ENCODE measurements around the gene AHCY.
"Not testable (repeated sequence)": the region's sequence is repeated elsewhere in the genome, so short reads cannot be mapped to it uniquely, and the experiment has no call there.

AHCY gene

DNA sequence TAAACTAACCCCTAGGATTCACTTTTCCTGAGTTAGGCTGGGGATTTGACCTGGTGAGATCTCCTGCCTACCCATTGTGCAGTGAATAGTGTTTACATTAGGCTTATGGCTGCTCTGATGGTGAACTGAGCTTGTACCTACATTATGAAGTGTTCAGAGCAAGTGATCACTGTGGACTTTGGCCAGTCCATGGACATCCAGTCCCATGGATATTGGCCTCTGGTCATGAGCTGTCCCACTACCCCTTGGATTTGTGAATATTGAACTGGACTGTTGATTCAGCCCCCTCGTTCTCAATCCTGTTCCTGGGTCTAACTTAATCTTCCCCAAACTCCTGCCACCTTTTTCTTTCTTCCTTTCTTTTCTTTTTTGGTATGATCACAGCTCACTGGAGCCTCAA lies 48.2 kb downstream of the AHCY start:
- DNase-seq (ENCODE audit: low read depth in 2 of 2) = no peak

DNA sequence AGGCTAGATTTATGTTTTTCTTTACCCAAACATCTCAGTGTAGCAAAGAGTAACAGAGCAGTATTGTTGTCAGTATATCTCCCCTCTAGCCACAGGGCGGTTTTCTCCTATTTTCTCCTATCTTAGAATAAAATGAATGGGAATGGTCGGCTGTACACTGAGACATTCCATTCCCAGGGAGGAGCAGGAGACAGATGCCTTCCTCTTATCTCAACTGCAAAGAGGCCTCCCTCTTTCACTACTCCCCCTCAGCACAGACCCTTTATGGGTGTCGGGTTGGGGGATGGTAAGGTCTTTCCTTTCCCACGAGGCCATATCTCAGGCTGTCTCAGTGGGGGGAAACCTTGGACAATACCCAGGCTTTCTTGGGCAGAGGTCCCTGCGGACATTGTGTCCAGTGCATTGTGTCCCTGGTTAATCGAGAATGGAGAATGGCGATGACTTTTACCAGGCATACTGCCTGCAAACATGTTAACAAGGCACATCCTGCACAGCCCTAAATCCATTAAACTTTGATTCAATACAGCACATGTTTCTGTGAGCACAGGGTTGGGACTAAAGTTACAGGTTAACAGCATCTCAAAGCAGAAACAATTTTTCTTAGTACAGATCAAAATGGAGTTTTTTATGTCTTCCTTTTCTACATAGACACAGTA lies 50.6 kb downstream of the AHCY start:
- DNase-seq (ENCODE audit: low read depth in 2 of 2) = not testable (repeated sequence)

- DNase-seq (ENCODE audit: low read depth in 2 of 2) = no peak
Measured at GRCh38 chr20:34251619-34252018, 51.5 kb downstream of the AHCY start.

DNA sequence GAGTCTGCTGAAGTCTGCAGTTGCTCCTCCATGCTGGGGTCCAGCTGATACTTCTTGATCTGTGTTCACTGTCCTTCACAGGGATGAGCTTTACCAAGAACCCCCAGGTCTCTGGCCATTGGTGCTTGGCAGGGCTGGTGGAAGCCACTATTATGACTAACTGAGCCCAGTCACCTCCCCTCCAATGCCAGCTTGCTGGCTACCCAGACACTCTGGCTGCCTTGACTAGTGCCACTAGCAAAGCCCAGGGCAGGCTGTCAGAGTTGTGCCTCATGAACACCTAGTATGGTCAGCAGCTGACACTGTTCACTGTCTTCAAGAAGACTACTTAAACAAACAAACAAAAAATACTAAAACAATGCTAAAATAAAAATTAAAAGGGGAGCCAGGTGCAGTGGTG lies 53.1 kb downstream of the AHCY start:
- no peak for DNase-seq (ENCODE audit: low read depth in 2 of 2)

DNA sequence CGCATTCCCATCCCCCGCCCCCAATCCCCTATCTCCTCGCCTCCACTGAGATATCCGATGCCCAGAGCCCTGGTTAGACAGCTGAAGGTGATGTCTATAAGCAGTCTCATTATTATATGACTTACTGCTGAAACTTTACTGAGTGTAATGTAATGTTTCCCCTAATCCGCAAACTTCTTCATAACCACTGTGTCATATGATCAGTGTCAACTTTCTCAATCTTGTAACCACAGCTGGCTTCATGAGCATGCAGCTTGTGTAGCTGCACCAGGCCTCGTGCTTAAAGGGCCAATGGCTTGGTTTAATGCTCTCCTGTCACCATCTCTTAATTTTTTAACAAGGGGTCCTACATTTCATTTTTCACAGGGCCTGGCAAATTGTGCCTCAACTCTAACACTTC lies 53.9 kb downstream of the AHCY start:
- DNase-seq (ENCODE audit: low read depth in 2 of 2) = no peak

DNA sequence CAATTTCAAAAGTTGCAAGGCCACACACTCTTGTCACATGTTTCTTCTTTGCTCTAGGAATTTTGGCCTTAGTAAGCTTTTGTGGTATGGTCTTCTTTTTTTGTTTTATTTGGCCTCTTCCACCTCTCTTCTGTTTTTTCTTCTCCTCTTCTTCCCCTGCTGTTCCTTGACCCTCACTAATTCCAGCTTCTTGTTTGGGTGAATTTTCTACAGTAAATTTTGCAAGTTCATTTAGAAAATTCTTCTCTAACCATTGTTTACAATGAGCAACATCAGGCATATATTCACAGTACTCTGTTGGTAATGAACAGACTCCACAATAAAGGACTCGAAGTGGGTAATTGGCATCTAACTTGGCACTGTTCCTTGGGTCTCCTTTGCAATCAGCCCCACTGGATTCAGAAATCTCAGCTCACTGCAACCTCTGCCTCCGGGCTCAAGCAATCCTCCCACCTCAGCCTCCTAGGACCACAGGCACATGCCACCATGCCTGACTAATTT lies 57.0 kb downstream of the AHCY start:
- no peak for DNase-seq (ENCODE audit: low read depth in 2 of 2)

- DNase-seq (ENCODE audit: low read depth in 2 of 2) = no peak
Measured at GRCh38 chr20:34243377-34243776, 59.8 kb downstream of the AHCY start.

GRCh38 chr20:34242879-34243278 lies 60.3 kb downstream of the AHCY start:
- DNase-seq (ENCODE audit: low read depth in 2 of 2) = no peak

- DNase-seq (ENCODE audit: low read depth in 2 of 2) = not testable (repeated sequence)
Measured at GRCh38 chr20:34242015-34242414, 61.1 kb downstream of the AHCY start.

DNA sequence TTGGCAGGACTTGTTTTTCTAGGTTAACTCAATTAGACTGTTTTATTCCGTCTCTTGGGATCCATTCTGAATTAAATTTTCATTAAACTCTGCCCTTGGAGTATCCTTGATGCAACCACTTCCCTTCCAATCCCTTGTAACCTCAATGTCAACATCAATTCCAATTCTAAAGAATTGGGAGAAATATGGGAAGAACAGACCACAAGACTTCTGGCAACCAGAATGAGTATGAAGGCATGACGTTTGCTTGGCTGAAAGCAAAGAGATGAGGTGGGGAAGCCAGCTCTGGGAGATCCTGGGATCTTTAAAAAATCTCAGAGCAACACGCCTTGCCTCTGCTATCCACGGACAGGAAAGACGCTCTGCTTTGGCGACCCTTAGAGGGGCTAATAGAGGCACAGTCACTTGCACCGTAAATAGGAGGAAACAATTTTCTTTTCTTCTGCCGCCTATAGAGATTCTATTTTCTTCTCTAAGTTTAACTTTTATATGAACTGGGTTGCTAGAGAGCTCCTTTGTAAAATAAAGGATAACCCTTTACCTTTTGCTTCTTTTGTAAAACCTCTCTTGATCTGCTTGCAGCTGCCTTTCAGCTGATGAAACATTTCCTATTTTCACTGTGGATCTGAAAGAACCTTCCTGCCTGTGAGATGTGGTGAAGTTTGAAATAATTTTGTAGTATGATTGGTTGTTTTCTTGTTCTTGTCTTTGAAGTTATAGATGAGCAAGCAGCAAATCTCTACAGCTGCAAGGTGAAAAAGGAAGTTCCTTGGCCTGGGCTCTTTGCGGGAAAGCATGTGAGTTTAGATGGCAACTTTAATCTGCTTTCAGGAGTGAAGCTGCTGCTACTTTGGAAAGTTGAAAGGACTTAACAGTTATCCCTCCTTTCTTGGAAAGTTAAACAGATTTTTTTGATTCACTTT lies 62.2 kb downstream of the AHCY start, which contains the start of gene ASIP:
ASIP (plus strand) TSS at position 731 of the 923 bp plus-strand sequence. CDS start 18,952 bp downstream, outside the sequence.
- DNase-seq (ENCODE audit: low read depth in 2 of 2) = no peak

- DNase-seq (ENCODE audit: low read depth in 2 of 2) = no peak
Measured at GRCh38 chr20:34240121-34240520, 63.0 kb downstream of the AHCY start.

DNA sequence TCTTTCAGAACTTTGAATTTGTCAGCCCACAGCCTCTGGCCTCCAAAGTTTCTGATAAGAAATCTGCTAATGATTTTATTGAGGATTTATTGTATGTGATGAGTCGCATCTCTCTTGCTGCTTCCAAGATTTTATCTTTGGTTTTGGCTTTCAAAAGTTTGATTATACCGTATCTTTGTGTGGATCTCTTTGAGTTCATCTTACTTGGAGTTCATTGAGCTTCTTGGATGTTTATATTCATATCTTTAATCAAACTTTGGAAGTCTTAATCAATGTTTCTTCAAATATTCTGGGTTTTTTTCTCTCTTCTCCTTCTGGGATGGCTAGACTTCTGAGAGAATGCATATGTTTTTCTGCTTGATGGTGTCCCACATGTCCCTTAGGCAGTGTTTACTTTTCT lies 65.2 kb downstream of the AHCY start:
- DNase-seq (ENCODE audit: low read depth in 2 of 2) = no peak

DNA sequence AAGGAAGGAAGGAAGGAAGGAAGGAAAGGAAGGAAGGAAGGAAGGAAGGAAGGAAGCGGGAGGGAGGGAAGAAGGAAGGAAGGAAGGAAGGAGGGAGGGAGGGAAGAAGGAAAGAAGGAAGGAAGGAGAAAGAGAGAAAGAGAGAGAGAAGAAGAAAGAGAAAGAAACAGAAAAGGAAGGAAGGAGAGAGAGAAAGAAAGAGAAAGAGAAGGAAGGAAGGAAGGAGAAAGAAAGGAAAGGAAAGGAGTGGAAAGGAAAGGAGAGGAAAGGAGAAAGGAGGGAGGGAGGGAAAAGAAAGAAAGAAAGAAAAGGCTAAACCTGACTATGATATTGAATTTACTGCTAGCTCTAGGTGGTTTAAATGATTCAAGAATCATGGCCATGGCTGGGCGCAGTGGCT lies 67.3 kb downstream of the AHCY start:
- DNase-seq (ENCODE audit: low read depth in 2 of 2) = no peak

- no peak for DNase-seq (ENCODE audit: low read depth in 2 of 2)
Measured at GRCh38 chr20:34233687-34234086, 69.5 kb downstream of the AHCY start.

DNA sequence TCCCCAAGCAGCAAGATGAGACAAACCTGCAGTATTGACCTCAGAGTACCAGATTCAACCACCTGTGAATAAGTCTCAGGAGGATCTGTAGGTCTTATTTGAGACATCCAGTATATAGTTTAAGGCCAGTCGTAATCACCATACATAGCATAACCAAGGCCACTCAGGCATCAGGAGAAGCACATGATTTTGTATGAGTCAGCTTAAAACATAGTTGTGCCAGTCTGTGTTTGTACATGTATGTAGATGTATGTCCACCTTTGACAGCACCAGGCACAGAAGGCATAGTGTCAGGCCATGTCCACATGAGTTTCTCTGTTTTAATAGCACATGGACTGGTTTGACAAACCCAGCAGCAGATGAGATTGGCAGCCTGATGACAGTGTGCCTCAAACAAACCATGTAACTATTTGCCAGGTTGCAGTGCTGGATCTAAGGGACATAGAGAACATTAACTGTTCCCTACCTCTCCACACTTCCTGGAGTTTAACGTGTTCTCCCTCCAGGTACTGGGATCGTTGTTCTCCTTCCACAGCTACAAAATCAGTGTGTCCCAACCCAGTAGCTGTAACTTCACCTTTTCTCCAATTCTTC lies 70.6 kb downstream of the AHCY start:
- no peak for DNase-seq (ENCODE audit: low read depth in 2 of 2)

DNA sequence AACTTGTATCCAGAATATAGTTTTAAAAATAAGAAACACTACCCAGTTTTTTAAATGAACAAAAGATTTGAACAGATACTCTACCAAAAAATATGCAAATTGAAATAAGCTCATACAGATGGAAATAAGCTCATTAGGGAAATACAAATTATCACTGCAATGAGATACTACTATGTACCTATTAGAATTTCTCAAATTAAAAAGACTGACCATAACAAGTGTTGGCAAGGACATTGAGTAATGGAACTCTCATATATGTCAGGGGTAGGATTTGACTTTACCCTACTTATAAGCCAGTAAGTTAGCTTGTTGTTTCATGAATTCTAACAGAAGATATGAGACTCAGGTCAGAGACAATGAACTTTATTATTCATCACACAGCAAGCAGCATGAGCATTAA lies 71.5 kb downstream of the AHCY start:
- no peak for DNase-seq (ENCODE audit: low read depth in 2 of 2)
